HG03378 (cell line): Measurements from ENCODE around the gene SYP.

Experiments
- ATAC-seq: cut with Tn5 transposase; IDR thresholded peaks from one replicate; pipeline ENCODE4 v1.9.1; 2021; ENCODE audit warnings: mild to moderate bottlenecking, moderate library complexity; ENCODE audit not compliant: unreplicated experiment

The SYP gene

GRCh38 chrX:49221868-49222267, 21.9 kb upstream of the SYP start:
- ATAC-seq, result no peak

DNA sequence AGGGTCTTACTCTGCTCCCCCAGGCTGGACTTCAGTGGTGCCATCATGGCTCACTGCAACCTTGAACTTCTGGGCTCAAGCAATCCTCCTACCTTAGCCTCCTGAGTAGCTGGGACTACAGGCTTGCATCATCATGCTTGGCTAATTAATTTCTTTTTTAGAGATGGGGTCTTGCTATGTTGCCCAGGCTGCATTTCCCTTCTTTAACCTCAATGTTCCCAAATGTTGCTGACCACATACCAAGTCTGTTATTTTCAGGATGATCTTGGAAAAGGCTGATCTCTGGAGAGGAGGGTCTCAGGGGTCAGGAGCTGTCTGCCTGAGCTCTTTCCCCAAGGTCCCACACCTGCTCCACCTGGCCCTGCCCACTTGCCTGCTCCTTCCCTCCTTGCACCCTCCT, 20.1 kb upstream of the SYP start:
- ATAC-seq, result no peak

DNA sequence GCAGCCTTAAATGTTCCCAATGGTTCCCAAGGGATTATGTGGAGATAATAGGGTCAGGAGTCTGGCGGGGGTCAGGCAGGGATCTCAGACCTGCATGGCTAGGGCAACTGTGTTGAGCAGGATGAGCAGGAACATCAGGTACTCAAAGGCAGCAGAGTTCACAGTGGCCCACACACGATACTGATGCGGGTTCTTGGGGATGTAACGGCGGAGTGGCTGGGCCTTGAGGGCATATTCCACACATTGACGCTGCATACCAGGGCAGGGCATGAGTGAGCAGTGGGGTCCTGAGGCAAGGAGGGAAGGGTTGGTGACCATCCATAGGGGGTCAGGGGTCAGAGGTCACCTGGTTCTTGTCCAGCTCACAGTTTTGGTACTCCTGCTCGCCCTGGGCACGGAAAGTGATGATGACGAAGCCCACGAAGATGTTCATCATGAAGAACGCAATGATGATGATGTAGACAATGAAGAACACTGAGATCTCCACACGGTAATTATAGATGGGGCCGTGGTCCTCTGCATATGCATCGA, 15.1 kb upstream of the SYP start:
- no peak for ATAC-seq

- ATAC-seq, result no peak
Observed at GRCh38 chrX:49214416-49214815, 14.4 kb upstream of the SYP start.

- ATAC-seq, result no peak
Observed at GRCh38 chrX:49212861-49213260, 12.9 kb upstream of the SYP start.

DNA sequence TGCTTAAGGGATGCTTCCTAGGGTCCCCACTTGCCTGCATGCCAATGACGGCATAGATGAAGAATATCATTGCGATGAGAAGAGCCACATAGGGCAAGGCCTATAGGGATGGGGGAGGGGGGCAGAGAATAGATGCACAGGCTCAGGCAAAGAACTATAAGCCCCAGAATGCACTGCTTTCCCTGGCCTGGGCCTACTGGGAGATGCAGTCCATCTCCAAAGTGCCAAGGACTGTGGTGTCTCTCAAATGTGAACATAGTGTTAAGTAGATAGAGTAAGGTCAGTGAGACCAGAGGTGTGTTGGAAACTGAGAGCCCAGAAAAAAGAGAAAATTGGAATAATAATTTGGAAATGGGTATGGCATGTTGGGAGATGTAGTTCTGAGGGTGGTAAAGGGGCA, 12.2 kb upstream of the SYP start:
- no peak for ATAC-seq

DNA sequence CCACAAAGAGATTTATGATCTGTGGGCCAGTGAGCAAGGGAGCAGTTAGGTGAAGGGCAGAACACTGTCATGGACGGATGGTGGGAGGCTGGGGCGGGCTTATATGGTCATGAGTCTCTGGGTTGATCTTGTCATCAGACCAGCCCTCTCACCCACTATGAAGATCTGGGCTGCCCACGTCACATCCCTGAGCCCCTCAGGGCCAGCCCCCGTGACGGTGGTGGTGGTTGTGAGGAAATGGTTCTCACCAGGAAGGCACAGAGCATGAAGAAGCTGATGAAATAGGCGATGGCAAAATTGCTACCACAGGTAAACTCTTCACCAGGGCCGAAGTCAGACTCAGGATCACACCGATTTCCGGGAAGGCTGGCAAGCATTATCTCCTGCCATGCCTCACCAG, 11.1 kb upstream of the SYP start:
- ATAC-seq, result no peak

- no peak for ATAC-seq
Observed at GRCh38 chrX:49210406-49210805, 10.4 kb upstream of the SYP start.

GRCh38 chrX:49209434-49210251, 9.7 kb upstream of the SYP start:
- no peak for ATAC-seq

DNA sequence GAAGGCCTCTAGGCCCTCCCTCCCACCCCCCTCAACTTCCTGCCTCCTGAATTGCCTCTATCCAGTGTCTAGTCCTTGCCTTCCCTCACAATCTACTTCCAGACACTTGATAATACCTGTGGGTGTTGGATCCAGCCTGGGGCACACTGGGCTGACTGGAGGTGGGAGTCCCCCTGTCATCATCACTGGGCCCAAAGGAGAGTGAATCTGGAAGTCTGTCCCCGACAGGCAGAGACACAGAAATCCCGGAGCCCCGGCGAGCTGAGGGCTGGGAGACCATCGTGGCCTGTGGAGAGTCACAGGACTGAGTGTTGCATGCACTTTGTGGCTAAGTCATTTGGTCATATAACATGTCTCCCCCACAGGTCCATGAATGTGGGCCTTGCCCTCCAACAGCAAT, 8.4 kb upstream of the SYP start:
- no peak for ATAC-seq

DNA sequence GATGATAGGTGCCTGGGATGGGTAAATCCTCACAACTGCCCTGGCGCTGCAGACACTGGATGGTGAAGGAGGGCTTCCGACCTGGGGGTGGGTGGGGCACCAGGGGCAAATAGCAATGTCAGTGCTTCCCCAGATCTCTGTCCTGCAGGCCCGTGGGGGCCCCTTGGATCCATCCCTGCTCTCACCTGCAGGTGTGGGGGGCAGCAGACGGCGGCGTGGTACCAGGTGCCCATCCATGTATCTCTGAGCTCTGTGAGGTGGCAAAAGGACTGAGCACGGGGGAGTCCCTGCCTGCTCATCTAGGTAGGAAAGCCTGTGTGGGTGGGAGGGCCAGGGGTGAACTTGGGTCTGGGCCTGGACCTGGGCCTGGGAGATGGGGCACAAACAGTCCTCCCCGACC, 6.5 kb upstream of the SYP start:
- no peak for ATAC-seq

DNA sequence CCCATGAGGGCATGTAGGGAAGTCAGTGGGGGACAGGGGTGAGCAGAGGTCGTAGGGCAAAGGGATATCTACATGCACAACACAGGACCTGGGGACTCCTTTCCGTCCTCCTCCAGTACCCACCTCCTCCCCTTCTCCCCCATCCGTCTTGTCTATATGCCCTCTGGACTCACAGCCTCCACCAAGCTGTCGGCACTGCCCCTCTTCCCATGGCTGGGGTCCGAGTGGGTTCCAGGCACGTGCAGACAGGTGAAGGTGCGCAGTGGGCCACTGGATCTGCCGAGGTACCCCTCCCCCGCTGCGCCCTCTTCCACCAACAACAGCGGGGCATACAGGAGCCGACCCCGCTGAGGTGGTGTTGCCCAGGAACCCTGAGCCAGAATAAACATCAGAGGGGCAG, 5.5 kb upstream of the SYP start:
- no peak for ATAC-seq

DNA sequence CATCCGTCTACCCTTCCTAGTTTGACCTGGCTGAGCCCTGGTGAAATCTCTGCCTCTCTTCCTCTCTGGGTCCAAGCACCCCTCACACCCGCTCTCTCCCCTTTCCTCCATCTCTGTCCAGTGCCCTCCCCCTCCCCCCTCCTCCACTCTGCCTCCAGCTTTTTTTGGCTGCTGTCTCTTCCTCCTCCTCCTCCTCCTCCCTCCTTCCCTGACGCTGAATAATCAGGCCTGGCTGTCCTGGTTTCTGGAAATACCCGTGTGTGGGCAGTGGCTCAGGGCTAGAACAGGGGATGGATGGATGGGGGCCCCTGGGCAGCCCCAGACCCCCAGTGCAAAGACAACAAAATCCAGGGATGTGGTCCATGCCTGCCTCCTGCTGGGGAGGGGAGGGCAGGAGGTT, 4.7 kb upstream of the SYP start:
- ATAC-seq, result no peak

- ATAC-seq, result no peak
Observed at GRCh38 chrX:49204017-49204416, 4.0 kb upstream of the SYP start.

DNA sequence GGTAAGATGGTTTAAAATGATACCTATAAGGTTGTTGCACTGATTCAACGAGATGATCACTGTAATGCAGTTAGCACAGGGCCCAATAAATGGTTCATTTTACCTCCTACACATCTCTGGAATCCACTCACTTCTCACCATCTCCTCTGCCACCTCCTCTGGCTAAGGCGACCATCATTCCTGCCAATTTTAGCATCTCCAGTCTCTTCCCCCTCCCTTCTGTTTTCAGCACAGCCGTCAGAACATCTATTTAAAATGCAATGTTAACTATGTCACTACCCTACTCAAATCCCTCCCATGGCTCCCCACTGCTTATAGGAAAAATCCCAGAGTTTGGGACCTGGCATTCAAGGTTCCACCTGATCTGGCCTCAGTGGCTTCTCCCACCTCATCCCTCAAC, 3.5 kb upstream of the SYP start:
- ATAC-seq, result no peak

GRCh38 chrX:49202022-49202421, 2.0 kb upstream of the SYP start:
- no peak for ATAC-seq

- no peak for ATAC-seq
Observed at GRCh38 chrX:49199315-49199595, 738 bp downstream of the SYP start.

DNA sequence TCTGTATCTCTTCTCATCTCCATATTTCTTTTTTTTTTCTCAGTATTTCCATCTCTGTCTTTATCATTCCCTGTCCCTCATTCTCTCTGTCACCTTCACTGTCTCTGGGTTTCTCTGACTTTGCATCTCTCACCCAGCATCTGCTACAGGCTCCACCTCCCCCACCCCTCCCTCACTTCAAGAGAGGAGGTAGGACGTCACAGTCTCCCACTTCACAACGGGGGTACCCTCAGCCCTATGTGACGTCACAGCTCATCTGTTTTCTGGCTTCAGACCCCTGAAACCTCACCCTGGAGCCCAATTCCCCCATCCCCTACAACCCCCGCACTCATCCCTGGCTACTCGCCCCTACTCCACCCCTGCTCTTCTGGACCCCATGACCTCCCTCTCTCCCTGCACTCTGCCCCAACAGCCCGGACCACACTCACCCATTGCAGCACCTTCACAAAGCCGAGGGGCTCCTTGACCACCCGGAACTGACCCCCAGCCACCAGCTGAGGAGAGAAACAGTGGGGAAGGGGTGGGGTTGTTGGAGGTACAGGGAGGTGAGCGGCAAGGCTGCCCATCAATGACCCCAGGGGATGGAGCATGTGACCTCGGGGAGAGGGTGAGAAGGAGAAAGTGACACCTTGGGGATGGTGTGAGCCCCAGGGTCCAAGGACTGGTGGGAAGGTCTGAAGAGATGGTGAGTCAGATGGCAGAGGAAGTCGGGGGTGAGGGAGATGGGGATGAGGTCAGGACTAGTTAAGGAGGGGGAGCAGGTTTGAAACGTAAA, 1.3 kb downstream of the SYP start:
- no peak for ATAC-seq

DNA sequence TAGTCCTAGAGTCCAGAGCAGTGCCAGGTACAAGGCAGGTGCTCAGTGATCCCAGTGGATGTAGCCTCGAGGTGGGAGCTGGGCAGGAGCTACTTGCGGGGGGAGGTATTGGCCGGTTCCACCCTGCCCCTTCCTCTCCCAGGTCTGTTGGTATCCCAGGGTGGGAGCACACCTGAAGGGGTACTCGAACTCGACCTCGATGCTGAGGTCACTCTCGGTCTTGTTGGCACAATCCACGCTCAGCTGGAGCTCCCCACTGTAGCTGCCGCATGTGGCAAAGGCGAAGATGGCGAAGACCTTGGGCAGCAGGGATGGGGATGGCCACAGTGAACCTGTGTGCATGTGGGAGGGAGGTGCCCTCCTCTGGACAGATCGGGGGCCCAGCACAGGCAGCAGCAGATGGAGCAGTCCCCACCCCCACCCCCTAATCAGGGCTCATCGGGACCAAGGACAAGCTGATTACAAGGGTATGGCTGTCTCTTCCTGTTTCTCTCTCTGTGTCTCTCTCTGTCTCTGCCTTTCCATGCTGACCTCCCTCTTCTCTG, 2.4 kb downstream of the SYP start:
- no peak for ATAC-seq

- no peak for ATAC-seq
Observed at GRCh38 chrX:49193542-49193964, 6.4 kb downstream of the SYP start.

- no peak for ATAC-seq
Observed at GRCh38 chrX:49192722-49193328, 7.2 kb downstream of the SYP start.

GRCh38 chrX:49191574-49192011, 8.4 kb downstream of the SYP start:
- peak; percentile 10 for ATAC-seq
